ENCODE measurements around the gene ZNF485. TPM values are rescaled to one million over a fixed set of nuclear protein-coding genes. Genes with fewer than 3 reads are reported as not detected.

Gene ZNF485
- total RNA-seq, 2 experiments from 2014 or later, result 8.1 to 8.7 TPM

DNA sequence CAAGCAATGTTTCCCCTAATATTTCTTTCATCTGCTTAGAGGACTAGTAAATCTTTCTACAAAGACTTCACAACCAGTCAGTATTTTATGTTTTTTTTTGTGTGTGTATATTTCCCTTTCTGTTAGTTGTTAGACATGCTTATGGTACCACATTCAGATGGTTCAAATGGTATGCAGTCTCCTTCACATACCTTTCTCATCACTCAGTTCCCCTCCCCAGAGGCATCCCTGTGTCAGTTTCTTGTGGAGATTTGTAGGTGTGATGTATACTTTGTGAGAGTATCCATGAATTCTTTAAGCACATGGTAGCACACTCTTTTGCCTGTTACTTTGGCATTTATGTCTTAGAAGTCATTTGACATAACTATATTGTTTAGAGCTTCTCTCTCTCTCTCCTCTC, 4.4 kb downstream of the ZNF485 start:
- H3K4me1 Mint-ChIP-seq (ENCODE audit: low read depth), result peaks cover 42% of the 10 kb centered on the region
- ATAC-seq, result no peak
- intact Hi-C loops (cut with micrococcal nuclease), result no loop called here
- H3K27me3 Mint-ChIP-seq, result no peaks in the 10 kb centered on the region
- DNase-seq, result no peak
- POLR2A ChIA-PET, result interaction anchor here (0.8 kb wide), 1 partner anchor 37 kb away, joined by 4 read pairs; no protein-coding TSS in a partner anchor
- H3K4me3 Mint-ChIP-seq, result no peak overlapping the region
- CTCF ChIA-PET, result no interaction called here
- peaks cover 25% of the 10 kb centered on the region for H3K9me3 Mint-ChIP-seq
- TF ChIP-seq, protein P1, sequence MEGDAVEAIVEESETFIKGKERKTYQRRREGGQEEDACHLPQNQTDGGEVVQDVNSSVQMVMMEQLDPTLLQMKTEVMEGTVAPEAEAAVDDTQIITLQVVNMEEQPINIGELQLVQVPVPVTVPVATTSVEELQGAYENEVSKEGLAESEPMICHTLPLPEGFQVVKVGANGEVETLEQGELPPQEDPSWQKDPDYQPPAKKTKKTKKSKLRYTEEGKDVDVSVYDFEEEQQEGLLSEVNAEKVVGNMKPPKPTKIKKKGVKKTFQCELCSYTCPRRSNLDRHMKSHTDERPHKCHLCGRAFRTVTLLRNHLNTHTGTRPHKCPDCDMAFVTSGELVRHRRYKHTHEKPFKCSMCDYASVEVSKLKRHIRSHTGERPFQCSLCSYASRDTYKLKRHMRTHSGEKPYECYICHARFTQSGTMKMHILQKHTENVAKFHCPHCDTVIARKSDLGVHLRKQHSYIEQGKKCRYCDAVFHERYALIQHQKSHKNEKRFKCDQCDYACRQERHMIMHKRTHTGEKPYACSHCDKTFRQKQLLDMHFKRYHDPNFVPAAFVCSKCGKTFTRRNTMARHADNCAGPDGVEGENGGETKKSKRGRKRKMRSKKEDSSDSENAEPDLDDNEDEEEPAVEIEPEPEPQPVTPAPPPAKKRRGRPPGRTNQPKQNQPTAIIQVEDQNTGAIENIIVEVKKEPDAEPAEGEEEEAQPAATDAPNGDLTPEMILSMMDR (IDR thresholded peaks at IDR 0.05), result no peak
- H3K36me3 Mint-ChIP-seq (ENCODE audit: low read depth), result peaks cover 83% of the 10 kb centered on the region
- H3K27ac Mint-ChIP-seq, result no peak overlapping the region

DNA sequence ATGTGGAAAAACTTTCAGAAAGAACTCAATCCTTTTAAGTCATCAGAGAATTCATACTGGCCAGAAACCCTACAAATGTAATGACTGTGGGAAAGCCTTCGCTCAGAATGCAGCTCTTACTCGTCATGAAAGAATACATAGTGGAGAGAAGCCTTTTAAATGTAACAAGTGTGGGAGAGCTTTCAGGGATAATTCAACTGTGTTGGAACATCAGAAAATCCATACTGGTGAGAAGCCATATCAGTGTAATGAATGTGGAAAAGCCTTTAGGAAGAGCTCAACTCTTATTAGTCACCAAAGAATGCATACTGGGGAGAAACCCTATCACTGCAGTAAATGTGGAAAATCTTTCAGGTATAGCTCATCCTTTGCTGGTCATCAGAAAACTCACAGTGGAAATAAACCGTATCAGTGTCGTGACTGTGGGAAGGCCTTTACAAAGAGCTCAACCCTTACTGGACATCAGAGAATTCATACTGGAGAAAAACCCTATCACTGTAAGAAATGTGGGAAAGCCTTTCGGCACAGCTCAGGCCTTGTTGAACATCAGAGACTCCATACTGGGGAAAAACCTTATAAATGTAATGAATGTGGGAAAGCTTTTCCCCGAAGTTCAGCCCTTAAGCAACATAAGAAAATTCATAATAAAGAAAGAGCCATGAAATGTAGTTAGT, 10.6 kb downstream of the ZNF485 start:
- Mint-ChIP-seq H3K36me3 (ENCODE audit: low read depth) (peaks cover 71% of the 10 kb centered on the region), H3K4me1 (ENCODE audit: low read depth) (peaks cover 8% of the 10 kb centered on the region), H3K27ac (no peak overlapping the region), H3K27me3 (no peaks in the 10 kb centered on the region), H3K4me3 (no peak overlapping the region), H3K9me3 (peaks cover 55% of the 10 kb centered on the region)
- intact Hi-C loops (cut with micrococcal nuclease), result no loop called here
- DNase-seq, result no peak
- POLR2A ChIA-PET, result interaction anchor here (0.6 kb wide), 1 partner anchor 16 kb away, joined by 3 read pairs; no protein-coding TSS in a partner anchor
- no peak for ATAC-seq
- TF ChIP-seq, protein P1 (IDR thresholded peaks at IDR 0.05), result no peak
- CTCF ChIA-PET, result interaction anchor here (1.4 kb wide), 1 partner anchor 9 kb away, joined by 4 read pairs; no protein-coding TSS in a partner anchor

DNA sequence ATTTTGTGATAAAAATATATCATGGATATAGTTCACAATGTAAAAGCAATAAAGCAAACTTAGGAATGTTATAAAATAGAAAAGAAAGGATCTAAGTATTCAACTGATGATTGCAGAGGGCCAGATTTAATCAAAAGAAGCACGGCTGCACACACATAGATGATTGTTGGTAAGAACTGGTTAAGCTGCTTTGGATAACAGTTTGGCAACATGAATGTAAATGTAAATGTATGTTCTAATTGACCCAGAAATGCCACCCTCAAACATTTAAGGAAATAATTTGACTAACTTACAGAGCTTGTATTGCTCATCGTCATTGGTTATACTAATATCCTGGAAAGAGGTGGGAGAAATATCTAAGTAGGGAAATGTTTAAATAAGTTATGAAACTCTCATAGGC, 13.1 kb downstream of the ZNF485 start:
- TF ChIP-seq, protein P1 (IDR thresholded peaks at IDR 0.05), result no peak
- DNase-seq (no peak), ATAC-seq (no peak)
- Mint-ChIP-seq H3K36me3 (ENCODE audit: low read depth) (peaks cover 52% of the 10 kb centered on the region), H3K4me3 (no peak overlapping the region), H3K27me3 (no peaks in the 10 kb centered on the region), H3K4me1 (ENCODE audit: low read depth) (peaks cover 9% of the 10 kb centered on the region), H3K27ac (no peak overlapping the region), H3K9me3 (peaks cover 53% of the 10 kb centered on the region)
- intact Hi-C loops (cut with micrococcal nuclease), result no loop called here
- ChIA-PET POLR2A (interaction anchor here (1.3 kb wide), 1 partner anchor 21 kb away, joined by 3 read pairs; no protein-coding TSS in a partner anchor), CTCF (no interaction called here)

DNA sequence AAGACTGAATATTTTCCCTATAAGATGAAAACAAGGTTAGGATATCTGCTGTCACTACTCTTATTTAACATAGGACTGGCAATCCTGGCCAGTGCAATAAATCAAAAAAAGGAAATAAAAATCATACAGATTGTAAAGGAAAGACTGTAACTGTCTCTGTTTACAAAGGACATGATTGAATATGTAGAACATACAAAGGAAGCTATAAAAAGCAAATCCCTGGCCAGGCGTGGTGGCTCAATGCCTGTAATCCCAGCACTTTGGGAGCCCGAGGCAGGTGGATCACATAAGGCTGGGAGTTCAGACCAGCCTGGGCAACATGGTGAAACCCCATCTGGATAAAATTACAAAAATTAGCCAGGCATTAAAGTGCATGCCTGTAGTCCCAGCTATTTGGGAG, 15.8 kb downstream of the ZNF485 start:
- H3K4me3 Mint-ChIP-seq, result no peak overlapping the region
- peaks cover 33% of the 10 kb centered on the region for H3K9me3 Mint-ChIP-seq

DNA sequence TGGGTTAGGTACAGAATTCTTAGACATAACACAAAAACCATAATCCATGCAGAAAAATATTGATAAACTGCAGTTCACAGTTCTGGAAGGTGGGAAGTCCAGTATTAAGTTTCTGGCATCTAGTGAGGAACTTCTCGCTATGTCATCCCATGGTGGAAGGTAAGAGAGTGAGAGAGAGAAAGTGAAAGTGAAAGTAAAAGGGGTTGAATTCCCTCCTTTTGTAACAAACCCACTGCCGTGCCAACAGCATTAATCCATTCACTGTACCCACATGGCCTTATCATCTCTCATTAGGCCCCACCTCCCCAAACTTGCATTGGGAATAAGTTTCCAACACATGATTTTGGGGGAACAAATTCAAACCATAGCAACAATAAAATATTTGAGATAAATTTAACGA, 17.1 kb downstream of the ZNF485 start:
- Mint-ChIP-seq H3K27me3 (no peaks in the 10 kb centered on the region), H3K27ac (peak overlapping the region; percentile 21), H3K36me3 (ENCODE audit: low read depth) (peaks cover 19% of the 10 kb centered on the region), H3K9me3 (peaks cover 27% of the 10 kb centered on the region), H3K4me3 (peak overlapping the region; percentile 55), H3K4me1 (ENCODE audit: low read depth) (peaks cover 9% of the 10 kb centered on the region)
- no peak for DNase-seq
- ChIA-PET CTCF (no interaction called here), POLR2A (interaction anchor here (1.1 to 1.3 kb wide), 2 partner anchors 9 to 48 kb away, joined by 3 to 4 read pairs; no protein-coding TSS in a partner anchor)
- ATAC-seq, result no peak
- TF ChIP-seq, protein P1 (IDR thresholded peaks at IDR 0.05), result no peak
- intact Hi-C loops (cut with micrococcal nuclease), result no loop called here

More for the DNA sequence above, 15.8 kb downstream of the ZNF485 start:
- H3K27ac Mint-ChIP-seq, result no peak overlapping the region
- DNase-seq (no peak), ATAC-seq (no peak)
- peaks cover 9% of the 10 kb centered on the region for H3K4me1 Mint-ChIP-seq (ENCODE audit: low read depth)
- ChIA-PET CTCF (no interaction called here), POLR2A (interaction anchor here (1.3 kb wide), 1 partner anchor 47 kb away, joined by 4 read pairs; no protein-coding TSS in a partner anchor)
- intact Hi-C loops (cut with micrococcal nuclease), result no loop called here
- TF ChIP-seq, protein P1 (IDR thresholded peaks at IDR 0.05), result no peak
- peaks cover 26% of the 10 kb centered on the region for H3K36me3 Mint-ChIP-seq (ENCODE audit: low read depth)
- H3K27me3 Mint-ChIP-seq, result no peaks in the 10 kb centered on the region

All from activated CD8-positive, alpha-beta T cell treated with anti-CD3 and anti-CD28 coated beads for 36 hours (primary cell).